ENCODE data around the gene CMPK1.

DNA sequence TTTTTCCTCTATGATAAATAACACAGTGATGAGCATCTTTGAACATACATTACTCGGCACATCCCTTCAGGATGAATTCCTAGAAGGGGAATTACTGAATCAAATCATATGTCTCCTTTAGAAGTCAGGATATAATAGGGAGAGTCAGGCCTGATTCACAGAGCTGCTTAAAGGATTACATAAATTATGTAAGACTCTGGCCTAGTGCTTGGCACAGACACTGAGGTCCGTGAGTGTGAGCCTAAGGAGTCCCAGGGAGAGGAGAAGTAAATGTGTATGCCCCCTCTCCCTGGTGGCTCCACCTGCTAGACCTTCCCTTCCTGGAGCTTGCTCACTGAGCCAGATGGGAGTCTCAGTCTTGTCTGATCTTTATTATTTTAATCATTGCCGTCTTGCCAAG lies 73.9 kb downstream of the CMPK1 start:
- TF ChIP-seq CTCF (IDR thresholded peaks at IDR 0.05) = no peak
- TF ChIP-seq POLR2A (IDR thresholded peaks at IDR 0.05) = no peak

Measured in ovary (tissue), 3 donors.